HUES48 (cell line): ENCODE results near the gene KAZN.

ENCODE experiments used
- H3K27ac ChIP-seq: one replicate; pipeline ENCODE4 v1.7.0; 2013; ENCODE audit warnings: low read depth, low read length, inconsistent platforms
- H3K27me3 ChIP-seq: 2 replicates; pipeline ENCODE4 v1.6.1; 2013; ENCODE audit warnings: mild to moderate bottlenecking, low read length; ENCODE audit not compliant: control insufficient read depth, insufficient read depth
- H3K36me3 ChIP-seq: 2 replicates; pipeline ENCODE4 v1.6.1; 2013; ENCODE audit warnings: low read length; ENCODE audit not compliant: control insufficient read depth, insufficient read depth
- H3K4me1 ChIP-seq: 2 replicates; pipeline ENCODE4 v1.6.1; 2013; ENCODE audit warnings: mild to moderate bottlenecking, low read length; ENCODE audit not compliant: control insufficient read depth, insufficient read depth
- H3K4me3 ChIP-seq: 2 replicates; pipeline ENCODE4 v1.5.1; 2013; ENCODE audit warnings: mild to moderate bottlenecking, low read depth, low read length
- H3K9ac ChIP-seq: 2 replicates; pipeline ENCODE4 v1.6.1; 2013; ENCODE audit warnings: mild to moderate bottlenecking, low read depth, low read length, moderate library complexity
- H3K9me3 ChIP-seq: 2 replicates; pipeline ENCODE4 v1.6.1; 2013; ENCODE audit warnings: low read length; ENCODE audit not compliant: control insufficient read depth, insufficient read depth

Gene KAZN

DNA sequence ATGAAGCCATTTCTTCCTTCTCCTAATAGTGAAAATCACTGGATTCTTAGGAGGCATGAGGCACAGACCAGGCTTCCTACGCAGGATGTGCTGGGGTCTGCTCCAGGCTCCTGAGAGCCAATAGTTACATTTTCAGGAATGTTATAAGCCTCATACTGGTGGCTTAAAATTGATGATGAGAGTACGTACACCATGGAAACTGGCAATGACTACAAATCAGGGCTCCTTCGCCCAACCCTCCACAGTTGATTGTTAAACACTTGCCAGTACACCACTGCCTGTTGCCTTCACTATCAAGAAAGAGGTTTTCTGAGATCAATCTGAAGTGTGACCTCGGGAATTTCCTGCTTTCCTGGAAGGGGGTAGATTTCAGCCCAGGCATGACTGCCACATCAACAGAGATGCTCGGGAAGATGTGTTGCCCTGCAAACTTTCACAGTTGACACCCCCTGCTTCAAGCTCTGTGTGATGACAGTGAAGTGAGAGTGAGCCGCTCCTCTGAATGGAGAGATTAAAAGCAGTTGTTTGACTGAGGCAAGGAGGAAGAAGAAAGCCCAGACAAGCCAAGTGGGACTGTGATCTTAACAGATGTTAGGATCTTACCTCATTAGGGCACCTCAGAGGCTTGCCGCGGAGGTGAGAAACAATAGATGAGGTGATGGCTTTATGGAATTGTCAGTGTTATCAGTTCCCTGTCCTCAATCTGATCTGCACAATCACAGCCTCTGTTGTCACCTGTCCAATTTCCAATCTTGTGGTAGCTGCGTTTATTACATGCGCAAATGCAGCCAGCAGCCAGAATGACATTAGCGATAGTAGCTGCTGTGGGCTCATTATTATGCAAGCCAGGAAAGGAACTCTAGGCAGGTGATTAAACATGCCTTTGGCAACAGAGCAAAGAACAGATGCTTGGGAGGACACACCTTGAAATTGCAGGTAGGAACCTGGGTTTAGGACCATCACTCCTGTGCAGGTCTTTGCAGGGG is 277.3 kb downstream of the KAZN start:
- Histone ChIP-seq H3K36me3 (no peaks in the 10 kb centered on the region), H3K4me3 (no peak overlapping the region), H3K9ac (no peak overlapping the region), H3K9me3 (no peaks in the 10 kb centered on the region), H3K27ac (no peak overlapping the region), H3K4me1 (peaks cover 11% of the 10 kb centered on the region), H3K27me3 (no peaks in the 10 kb centered on the region)

DNA sequence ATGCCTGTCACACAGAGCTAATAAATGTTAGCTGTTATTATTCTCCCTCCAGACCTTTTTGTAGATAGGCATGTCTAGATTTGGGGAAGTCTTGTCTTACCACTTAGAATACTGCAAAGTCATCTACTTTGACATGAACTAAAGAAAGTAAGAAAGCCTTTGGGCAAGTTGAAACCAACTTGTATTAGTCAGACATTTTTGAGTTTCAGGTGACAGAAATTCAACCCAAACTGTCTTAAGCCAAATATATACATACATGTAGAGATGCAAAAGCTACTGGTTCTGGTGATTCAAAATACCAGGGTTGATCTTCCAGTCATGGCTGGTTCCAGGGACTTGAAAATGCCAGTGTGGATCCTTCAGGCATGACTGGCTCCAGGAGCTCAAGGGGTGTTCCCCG is 278.3 kb downstream of the KAZN start:
- H3K4me1 ChIP-seq: peaks cover 11% of the 10 kb centered on the region
- no peaks in the 10 kb centered on the region for H3K27me3 ChIP-seq
- H3K9me3 ChIP-seq: no peaks in the 10 kb centered on the region
- no peak overlapping the region for H3K27ac ChIP-seq
- H3K4me3 ChIP-seq: no peak overlapping the region
- H3K36me3 ChIP-seq: no peaks in the 10 kb centered on the region
- H3K9ac ChIP-seq: no peak overlapping the region

DNA sequence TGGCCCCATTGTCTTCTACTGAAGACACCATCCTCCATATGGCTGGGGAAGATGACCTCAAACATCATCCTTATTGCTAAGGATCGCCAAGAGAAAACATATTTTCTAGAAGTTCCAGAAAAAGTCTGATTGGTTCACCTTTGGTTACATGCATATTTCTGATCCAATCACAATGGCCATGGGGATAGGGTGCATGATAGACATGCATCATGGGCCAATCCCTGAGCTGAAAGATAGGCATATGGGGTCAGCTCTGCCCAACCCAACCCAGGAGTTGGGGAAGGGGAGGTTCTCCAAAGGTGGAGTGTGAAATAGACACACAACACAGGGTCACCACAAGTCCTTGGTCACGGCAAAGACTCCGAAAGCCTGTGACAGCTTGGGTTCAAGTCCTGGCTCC is 278.7 kb downstream of the KAZN start:
- Histone ChIP-seq H3K4me1 (peaks cover 14% of the 10 kb centered on the region), H3K9me3 (no peaks in the 10 kb centered on the region), H3K27ac (no peak overlapping the region), H3K36me3 (no peaks in the 10 kb centered on the region), H3K9ac (no peak overlapping the region), H3K4me3 (no peak overlapping the region), H3K27me3 (no peaks in the 10 kb centered on the region)

DNA sequence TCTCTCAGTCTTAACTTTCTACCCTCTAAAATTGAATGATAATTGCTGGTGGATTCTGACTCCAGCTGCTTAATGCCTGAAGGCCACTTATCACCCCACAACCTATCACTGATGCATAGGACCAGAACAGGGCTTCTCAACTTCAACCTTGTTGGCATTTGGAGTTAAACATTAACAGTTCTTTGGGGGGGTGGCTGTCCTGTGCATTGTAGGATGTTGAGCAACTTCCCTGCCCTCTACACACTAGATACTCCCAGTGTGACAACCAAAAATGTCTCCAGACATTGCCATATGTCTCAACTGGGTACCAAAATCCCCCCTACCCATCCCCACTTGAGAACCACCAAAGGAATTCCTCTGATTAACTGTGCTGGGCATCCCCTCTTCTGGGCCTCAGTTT is 279.6 kb downstream of the KAZN start:
- Histone ChIP-seq H3K4me1 (peaks cover 14% of the 10 kb centered on the region), H3K9me3 (no peaks in the 10 kb centered on the region), H3K27ac (no peak overlapping the region), H3K9ac (no peak overlapping the region), H3K27me3 (no peaks in the 10 kb centered on the region), H3K36me3 (no peaks in the 10 kb centered on the region), H3K4me3 (no peak overlapping the region)

DNA sequence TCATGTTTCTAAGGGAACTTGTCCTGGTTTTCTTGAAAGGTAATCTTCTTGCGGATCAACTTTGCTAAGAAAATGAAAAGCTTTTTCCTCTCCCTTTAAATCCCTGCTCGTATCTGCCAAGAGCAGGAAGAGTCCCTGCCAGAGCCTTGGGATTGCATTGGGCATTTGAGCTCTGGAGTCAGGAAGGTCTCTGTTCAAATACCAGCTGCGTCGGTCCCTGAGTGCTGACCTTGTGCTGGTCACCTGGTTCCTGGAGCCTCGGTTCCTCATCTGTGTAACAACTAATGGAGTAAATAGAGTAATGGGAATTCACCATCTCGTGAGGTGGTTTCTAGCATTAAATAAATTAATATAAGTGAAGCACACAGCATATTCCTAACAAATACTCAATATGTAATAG is 280.5 kb downstream of the KAZN start:
- Histone ChIP-seq H3K9ac (no peak overlapping the region), H3K27ac (no peak overlapping the region), H3K27me3 (no peaks in the 10 kb centered on the region), H3K36me3 (no peaks in the 10 kb centered on the region), H3K4me1 (peaks cover 14% of the 10 kb centered on the region), H3K9me3 (no peaks in the 10 kb centered on the region), H3K4me3 (no peak overlapping the region)

DNA sequence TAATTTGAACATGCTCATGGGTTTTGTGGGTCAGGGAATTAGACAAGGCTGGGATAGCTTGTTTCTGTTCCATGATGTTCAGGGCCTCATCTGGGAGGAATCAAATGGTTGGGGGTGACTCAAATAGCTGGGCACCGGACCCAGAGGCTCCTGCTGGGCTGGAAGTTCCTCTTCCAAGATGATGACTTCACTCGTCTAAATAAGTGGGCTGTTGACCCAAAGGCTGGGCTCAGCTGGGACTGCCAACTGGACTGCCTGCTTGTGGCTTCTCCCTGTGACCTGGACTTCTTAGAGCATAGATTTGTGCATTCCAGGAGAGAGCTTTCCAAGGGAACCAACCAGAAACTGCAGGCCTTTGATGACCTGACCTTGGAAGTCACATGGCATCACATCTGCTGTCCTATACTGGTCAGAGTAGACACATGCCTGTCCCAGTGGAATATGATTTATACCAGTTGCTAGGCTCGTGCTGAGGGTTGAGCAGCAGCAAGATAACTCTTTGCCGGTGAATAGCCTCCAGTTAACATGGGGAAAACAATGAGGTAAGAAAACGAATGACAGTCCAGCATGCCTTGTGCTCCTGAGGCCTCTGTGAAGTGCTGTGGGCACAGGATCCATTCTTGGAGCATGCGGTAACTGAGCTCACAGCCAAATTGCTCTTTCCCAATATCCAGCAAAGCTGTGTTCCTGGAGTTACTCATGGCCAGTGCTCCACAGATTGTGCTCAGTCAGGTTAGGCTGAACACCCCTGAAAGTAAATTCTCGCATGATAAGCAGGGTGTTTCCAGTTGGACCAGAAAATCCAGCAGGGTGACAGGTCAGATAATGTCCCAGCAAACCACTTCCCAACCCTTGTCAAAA is 282.2 kb downstream of the KAZN start:
- Histone ChIP-seq H3K27me3 (no peaks in the 10 kb centered on the region), H3K27ac (no peak overlapping the region), H3K9ac (no peak overlapping the region), H3K4me3 (no peak overlapping the region), H3K4me1 (peaks cover 15% of the 10 kb centered on the region), H3K36me3 (no peaks in the 10 kb centered on the region), H3K9me3 (no peaks in the 10 kb centered on the region)

DNA sequence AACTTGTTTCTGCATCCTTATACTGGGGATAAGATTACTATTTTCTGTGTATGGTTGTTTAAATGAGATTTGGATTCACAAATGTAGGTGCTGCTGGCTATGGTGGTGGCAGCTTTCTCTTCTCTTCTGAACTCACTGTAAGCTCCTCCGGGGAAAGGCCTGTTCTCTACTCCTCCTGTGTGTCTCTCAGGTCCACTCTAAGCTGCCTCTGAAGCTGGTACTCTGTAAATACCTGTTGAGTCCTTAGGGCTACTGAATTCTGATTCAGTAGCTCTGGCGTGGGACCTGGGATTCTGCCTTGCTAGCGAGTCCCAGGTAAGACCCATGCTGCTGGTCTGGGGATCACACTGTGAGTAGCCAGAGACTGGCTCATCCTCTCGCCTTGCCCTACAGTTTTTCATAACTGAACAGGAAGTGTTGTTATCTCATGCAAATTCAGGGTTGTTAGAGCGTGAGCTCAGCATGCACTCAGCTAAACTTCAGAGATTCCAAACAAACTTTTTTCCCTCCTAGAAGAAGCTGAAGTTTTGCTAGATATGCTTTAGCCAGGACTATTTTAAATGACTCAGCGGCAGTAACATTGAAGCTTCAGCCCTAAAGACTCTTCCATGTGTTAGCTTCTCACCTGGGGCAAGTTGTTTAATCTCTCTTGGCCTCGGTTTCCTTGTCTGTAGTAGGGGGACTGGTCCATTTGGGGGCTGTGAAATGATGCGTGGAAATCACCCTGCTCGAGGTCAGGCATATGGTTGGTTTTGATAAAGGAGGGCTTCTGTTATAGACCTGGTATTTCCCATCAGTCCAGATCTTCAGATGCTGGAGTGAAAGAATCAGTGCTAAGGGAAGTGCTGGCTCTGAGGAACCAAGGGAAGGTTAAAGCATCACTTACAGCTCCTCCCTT is 283.5 kb downstream of the KAZN start:
- no peak overlapping the region for H3K9ac ChIP-seq
- peaks cover 6% of the 10 kb centered on the region for H3K4me1 ChIP-seq
- no peak overlapping the region for H3K27ac ChIP-seq
- H3K36me3 ChIP-seq: no peaks in the 10 kb centered on the region
- no peaks in the 10 kb centered on the region for H3K9me3 ChIP-seq
- H3K4me3 ChIP-seq: no peak overlapping the region
- no peaks in the 10 kb centered on the region for H3K27me3 ChIP-seq

DNA sequence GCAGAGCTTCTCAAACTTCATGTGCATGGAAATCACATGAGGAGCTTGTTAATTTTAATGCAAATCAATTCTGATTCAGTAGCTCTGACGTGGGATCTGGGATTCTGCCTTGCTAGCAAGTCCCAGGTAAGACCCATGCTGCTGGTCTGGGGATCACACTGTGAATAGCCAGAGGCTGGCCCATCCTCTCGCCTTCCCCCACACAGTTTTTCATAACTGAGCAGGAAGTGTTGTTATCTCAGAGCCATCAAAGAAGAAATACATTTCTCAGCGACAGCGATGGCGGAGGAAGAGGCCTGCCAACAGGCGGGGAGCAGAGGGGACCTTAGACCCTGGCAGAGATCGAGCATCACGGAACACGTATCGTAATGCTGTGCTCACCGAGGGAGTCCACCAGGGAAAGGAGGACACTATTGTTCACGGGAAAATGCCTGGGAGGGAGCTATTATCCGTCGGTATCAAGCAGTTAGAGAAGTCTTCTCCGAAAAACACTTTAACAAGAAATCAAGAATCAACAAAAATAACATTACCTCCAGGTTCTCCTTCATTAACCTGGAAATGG is 286.2 kb downstream of the KAZN start:
- no peaks in the 10 kb centered on the region for H3K36me3 ChIP-seq
- peaks cover 6% of the 10 kb centered on the region for H3K4me1 ChIP-seq
- H3K27ac ChIP-seq: no peak overlapping the region
- H3K9ac ChIP-seq: no peak overlapping the region
- H3K4me3 ChIP-seq: no peak overlapping the region
- no peaks in the 10 kb centered on the region for H3K9me3 ChIP-seq
- no peaks in the 10 kb centered on the region for H3K27me3 ChIP-seq

DNA sequence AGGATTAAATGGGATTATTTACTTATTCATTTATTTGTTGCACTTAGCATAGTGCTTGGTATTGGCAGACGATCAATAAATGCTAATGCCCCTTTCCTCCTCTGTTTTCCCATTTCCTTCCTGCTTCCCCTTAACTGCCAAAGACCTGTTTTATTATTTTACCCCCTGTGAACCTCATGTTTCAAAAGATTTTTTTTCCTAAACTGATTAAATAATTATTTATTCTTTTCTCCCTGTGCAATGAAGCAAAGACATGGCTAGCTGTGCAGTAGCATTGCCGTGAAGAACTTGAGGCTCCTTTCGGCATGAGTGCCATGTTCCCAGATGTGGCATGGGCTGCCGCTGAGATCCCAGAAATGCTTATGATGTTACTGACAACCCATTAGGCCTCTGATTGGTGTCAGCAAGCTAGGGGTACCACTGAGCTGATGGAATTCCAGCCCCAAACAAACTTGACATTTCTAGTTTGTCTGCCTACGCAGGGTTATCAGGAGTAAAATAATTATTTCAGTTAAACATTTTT is 288.6 kb downstream of the KAZN start:
- Histone ChIP-seq H3K9me3 (no peaks in the 10 kb centered on the region), H3K9ac (no peak overlapping the region), H3K27ac (no peak overlapping the region), H3K27me3 (no peaks in the 10 kb centered on the region), H3K4me1 (peaks cover 4% of the 10 kb centered on the region), H3K36me3 (no peaks in the 10 kb centered on the region), H3K4me3 (no peak overlapping the region)

DNA sequence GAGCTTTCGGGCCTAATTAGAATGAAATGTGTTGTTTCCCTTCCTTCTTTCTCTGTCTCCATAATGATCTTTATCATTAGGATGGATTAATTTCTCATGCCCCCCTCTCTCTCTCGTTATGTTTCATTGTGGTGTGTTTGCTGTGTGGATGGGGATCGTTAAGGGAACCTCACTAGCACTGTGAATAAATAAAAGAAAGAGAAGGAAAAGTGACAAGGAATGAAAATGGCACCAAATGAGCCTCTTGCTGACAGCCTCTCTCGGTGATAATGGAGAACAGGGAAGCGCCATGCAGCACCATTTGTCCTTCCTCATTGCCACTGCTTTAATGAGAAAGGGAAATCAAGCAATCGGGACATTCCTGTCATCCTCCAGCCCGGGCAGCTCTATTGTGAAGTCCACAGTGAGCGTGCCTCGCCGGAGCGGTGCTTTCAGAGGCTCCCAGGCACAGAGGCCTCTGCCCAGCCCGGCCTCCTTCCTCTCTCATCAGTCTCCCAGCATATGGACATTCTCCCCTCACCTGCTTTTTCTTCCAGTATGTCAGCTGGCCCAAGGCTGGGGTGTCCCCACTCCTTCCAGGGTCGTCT is 289.4 kb downstream of the KAZN start:
- no peak overlapping the region for H3K27ac ChIP-seq
- H3K9me3 ChIP-seq: no peaks in the 10 kb centered on the region
- H3K4me3 ChIP-seq: no peak overlapping the region
- H3K27me3 ChIP-seq: no peaks in the 10 kb centered on the region
- no peaks in the 10 kb centered on the region for H3K36me3 ChIP-seq
- peaks cover 4% of the 10 kb centered on the region; the same call in 1 of the 2 replicates for H3K4me1 ChIP-seq
- H3K9ac ChIP-seq: no peak overlapping the region
